Activated CD8-positive, alpha-beta memory T cell treated with anti-CD3 and anti-CD28 coated beads, Interleukin-2, amount 50 U/mL, for 1 hour (primary cell): ENCODE data around the gene HOXA7.

Source experiments
- DNase-seq: peaks from one replicate; pipeline ENCODE4 v3.0.0-alpha.2; 2020; ENCODE audit errors: extremely low read depth

The HOXA7 gene

DNA sequence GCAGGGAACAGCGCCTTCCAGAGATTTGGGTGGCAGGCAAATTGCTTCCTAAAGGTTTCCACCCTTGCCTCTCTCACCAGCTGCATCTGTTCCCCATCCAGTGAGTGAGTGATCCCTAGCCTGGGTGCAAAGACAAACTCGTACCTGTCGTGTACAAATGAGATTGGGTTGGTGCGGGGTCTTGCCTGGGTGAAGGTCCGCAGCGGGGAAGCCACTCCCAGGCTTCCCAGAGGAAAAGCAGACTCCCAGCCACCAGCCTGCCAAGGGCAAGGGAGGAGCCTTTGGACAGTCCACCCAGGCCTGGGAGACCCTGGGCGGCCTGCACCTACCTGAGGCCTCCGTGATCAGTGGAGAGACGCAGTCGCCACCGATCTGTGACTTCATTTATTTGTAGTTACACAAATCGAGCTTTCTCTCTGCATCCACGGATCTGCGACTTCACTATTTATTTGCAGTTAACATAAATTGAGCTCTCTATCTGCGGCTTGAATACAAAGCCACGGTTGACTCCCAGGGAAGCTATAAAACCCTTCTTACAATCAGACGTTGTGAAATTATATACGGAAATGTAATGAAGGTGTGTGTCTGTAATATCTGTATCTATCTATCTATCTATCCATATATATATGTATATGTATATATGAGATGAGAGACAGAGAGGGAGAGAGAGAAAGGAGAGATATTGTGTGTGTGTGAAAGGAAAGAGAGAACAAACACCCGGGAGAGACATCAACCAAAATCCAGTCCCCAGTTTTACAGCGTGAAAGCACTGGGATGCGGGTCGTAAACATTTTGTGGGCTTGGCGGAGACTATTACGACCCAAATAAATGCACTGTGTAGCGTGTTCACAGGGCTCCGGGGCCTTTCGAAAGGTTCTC lies 3.0 kb upstream of the HOXA7 start:
- DNase-seq = no peak

DNA sequence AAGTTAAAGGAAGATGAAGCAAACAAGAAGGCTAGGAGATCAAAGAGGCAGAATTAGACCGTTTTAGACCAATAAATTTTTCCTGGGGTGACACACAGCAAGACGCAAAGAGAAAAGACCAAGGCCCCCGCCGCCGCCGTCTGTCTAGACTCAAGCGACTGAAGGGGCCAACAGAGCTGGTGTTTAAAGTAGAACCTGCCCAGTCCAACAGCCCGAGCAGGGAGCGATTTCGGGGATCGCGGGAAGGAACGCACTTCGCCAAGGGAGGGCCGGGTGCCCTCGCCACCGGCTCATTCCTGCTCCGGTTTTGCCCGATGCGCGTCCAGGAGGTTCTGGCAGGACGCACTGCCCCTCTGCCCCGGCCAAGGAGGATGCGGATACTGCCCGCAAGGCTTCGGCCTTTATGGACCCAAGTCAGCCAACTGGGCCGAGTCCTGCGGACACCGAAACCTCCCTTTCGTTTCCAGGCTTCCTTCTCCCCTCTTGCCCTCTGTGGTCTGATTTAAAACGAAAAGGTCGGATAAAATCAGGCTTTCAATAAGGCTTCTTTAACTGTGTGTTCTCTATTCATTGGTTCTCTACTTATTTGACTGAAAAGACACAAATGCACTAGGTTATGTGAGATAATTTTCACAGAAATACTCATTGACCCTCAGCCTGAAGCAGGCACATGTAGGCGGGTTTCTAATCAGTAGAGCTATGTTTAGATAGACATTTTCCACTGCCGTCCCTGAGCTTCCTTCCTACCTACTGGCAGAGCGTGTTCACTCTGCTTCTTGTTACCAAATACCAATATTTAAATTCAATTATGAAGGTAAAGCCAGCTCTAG lies 2.2 kb upstream of the HOXA7 start:
- no peak for DNase-seq

- DNase-seq = no peak
These were observed 1.4 kb upstream of the HOXA7 start for GRCh38 chr7:27157702-27158431.

DNA sequence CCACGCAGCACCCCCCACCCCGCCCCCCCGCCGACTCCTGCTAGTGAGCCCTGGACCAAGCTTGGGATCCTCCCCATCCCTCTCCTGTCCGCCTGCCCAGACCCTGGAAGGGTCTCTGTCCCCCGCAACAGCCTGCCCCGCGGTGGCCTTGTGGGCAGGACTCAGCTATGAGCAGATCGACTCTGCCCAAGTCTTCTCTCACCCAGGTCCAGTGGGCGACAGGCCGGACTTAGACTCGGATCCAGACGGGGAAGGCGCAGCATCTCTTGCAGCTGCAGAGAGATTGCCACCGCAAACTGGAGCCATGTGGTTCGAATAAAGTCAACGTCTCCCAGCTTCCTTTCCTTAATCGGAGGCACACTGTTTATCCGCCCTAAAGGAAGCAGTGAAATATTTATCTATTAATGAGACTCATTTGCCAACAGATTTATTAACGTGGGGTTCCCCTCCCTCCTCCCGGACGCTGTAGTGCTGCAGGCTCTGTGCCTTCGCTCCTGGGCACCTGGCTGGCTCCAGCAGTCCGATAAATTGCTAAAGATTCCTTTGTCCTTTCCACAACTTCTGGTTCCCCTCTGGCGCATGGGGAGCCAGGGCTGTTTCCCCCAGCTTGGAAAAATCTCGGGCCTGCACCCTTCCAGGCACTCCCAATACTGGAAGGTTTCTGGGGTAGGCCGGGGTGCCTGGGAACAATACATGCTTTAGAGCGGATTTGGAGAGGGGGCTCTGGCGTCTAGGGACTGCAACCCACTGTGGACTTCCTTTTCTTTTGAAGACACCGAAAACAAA lies 634 bp upstream of the HOXA7 start:
- no peak for DNase-seq

DNA sequence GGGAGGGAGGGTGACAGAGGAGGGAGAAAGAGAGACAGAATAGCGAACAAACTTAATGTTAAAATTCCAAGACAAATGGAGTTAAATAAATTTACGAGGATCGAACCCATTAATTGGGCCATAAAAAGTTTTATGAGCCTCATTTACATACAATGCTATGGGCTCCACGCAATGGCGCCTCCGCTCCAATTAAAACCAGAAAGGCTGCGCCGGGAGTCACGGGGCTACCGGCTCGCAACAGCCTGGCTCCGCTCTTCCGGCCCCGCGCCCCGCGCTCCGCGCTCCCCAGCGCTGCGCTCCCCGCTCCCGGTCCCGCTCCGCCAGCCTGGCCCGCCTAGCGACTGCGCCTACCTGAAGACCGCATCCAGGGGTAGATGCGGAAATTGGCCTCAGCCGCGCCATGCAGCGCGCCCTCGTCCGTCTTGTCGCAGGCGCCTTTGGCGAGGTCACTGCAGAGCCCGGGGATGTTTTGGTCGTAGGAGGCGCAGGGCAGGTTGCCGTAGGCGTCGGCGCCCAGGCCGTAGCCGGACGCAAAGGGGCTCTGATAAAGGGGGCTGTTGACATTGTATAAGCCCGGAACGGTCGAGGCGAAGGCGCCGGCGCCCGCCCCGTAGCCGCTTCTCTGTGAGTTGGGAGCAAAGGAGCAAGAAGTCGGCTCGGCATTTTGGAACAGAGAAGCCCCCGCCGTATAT lies 513 bp downstream of the HOXA7 start:
- no peak for DNase-seq

- no peak for DNase-seq
These were observed 1.3 kb downstream of the HOXA7 start for GRCh38 chr7:27154901-27155815.

GRCh38 chr7:27154369-27154768 lies 2.1 kb downstream of the HOXA7 start:
- DNase-seq = no peak

GRCh38 chr7:27153526-27153925 lies 2.9 kb downstream of the HOXA7 start:
- DNase-seq = no peak

DNA sequence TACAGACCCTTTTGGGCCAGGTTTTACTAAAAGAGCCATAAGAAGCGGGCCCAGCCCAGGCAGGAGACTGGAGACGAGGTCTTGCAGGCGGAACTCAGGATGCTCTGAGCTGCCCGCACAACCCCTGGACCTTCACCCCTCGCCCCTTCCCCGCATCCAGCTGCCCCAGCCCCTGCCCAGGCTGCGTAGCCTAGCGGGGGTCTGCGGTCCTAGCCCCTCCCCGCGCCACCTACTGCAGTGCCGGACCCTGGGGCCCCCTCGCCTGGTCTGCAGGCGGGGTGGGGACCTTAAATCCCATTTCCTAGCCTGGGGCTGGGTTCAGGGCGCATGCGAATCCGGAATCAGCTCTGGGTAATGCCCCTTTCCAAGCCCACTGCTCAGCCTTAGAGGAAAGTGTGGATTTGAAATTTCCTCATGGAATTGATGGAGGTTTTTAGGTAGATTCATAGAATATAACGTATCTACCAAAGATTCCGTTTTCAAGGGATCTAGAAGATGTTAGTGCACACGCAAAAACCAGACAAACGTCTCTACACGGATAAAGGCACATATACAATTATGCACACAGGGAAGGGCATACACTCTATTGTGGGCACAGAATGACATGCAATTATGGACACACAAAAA lies 3.5 kb downstream of the HOXA7 start:
- no peak for DNase-seq

- no peak for DNase-seq
These were observed 4.3 kb downstream of the HOXA7 start, which contains the start of gene HOXA3 for GRCh38 chr7:27151931-27152815. Gene HOXA3 (minus strand): TSS chr7:27152583. CDS start chr7:27110640, 41,943 bp downstream.

- no peak for DNase-seq
These were observed 5.0 kb downstream of the HOXA7 start for GRCh38 chr7:27151341-27151930.

DNA sequence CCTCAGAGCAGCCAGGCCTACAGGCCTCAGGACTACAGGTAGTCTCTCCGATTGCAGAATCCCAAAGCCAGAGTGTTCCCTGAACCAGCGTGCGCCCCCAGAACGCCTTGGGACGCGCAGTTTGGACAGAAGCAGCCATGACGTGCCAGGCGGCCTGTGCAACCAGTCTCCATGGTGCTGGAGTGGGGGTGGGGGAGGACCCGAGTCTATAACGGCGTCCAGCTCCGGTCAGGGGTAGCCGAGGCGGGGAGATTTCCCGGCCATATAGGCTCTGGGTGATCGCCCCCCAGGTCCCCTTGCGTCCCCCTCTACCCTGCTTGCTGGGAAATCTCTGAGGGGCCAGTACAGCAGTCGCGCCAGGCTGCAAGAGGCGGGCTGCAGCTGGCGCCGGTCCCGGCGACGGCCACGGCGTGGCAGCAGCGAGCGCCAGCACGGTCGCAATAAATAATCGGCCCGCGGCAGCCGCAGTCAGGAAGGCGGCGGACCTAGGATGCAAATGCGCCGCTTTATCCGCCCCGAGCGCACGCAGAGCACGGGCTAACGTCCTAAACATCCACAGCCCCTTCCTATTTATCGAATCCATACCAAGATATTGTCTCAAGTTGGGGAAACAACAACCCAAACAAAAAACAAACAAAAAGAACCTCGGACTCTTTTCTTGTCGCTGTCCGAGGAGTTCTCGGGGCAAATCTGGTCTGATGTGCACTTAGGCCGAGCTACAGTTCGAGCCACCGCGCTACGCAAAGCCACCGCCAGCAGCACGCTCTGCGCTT lies 5.7 kb downstream of the HOXA7 start:
- no peak for DNase-seq

- no peak for DNase-seq
These were observed 6.5 kb downstream of the HOXA7 start for GRCh38 chr7:27149842-27150567.

DNA sequence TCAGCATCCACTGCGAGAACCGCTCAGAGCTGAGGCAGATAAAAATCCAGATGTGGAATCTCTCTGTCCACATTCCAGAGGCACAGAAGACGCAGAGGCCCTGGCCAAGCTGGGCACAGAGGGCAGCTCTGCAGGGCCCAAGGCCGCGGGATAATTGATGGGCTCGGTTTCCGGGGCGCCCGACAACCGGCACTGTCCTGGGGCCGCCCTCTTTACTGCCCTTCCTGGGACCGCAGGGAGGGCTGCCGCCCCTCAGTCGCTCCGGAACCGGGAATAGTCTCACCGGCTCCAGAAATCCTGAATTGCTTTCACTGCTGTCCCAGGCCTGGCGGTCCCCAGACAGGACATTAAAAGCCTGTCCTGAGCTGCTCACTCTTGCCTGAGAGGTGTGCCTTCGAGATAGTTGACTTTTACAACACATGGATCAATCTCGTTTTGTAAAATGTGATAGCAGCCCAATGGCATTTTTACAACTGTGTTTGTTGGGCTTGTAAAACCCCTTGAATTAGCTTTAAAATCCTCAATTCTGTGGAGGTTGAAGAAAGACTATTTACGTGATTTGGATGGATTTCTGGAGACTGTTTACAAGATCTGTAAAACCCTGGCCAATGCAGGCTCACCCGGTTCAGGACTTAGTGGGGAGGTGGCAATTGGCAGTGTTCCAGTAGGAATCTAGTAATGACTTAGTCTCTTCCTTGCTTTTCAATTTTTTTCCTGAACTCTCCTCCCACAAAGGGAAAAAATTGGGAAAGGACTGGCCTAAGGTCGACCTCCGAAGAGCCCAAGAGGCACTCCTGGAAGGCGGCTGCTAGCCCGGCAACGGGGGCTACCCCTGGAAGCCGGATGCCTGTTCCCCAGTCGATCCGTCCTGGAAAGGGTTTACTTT lies 7.5 kb downstream of the HOXA7 start:
- no peak for DNase-seq

- no peak for DNase-seq
These were observed 8.3 kb downstream of the HOXA7 start for GRCh38 chr7:27148031-27148755.
